ENCODE results near the gene NHERF1. TPM values are rescaled to one million over a fixed set of nuclear protein-coding genes. Genes with fewer than 3 reads are reported as not detected.

Gene NHERF1
- total and polyA plus RNA-seq, 9 of the 15 experiments (the other 6 are each of a cell fraction or from before 2014, with no cell fraction given) = 11.4 to 79.9 (median 36.9) TPM

GRCh38 chr17:74773414-74773813 lies 25.0 kb downstream of the NHERF1 start:
- ChIA-PET POLR2A (interaction anchor here (0.8 to 1.4 kb wide), 2 partner anchors 13 to 24 kb away, joined by 3 to 4 read pairs; no protein-coding TSS in a partner anchor), CTCF (ENCODE audit: low intra/inter-chr PET ratio) (interaction anchor here (0.7 kb wide), 1 partner anchor 293 kb away, joined by 3 read pairs; no protein-coding TSS in a partner anchor)
- Histone ChIP-seq H3K27ac (ENCODE audit: extremely low read depth, low read depth, low read length) (no peak overlapping the region), H3K27me3 (ENCODE audit: control insufficient read depth in 2 of 2, insufficient read depth in 2 of 2, low read length in 2 of 2) (no peaks in the 10 kb centered on the region), H2AFZ (ENCODE audit: low read depth, low read length) (no peak overlapping the region), H3K4me1 (replicated peaks in 1 of 2; ENCODE audit: control insufficient read depth in 2 of 2, insufficient read depth in 2 of 2, low read length in 2 of 2) (peaks cover 12% of the 10 kb centered on the region in 2 experiments; a peak in 4 of 5 replicates), H3K9me3 (replicated peaks; ENCODE audit: control insufficient read depth, insufficient read depth, low read depth, low read length) (no peaks in the 10 kb centered on the region), H3K4me3 (no peak overlapping the region), H3K9ac (ENCODE audit: insufficient read depth in 1 of 2, low read depth in 2 of 2, low read length in 2 of 2) (no peak overlapping the region), H3K79me2 (ENCODE audit: control insufficient read depth, insufficient read depth, low read length) (peaks cover 31% of the 10 kb centered on the region), H3K4me2 (ENCODE audit: insufficient read depth, low read length) (no peak overlapping the region), H3K9me1 (ENCODE audit: control insufficient read depth, insufficient read depth, low read length) (no peaks in the 10 kb centered on the region), H3K36me3 (ENCODE audit: control insufficient read depth, insufficient read depth, low read length) (peaks cover 67% of the 10 kb centered on the region), H4K20me1 (replicated peaks; ENCODE audit: control insufficient read depth, insufficient read depth, low read length) (peaks cover 17% of the 10 kb centered on the region)
- intact Hi-C loops (cut with micrococcal nuclease) (no loop called here), in situ Hi-C loops (cut with MboI) (no loop called here)
- no TSS peak for BruUV-seq (replicated peaks)
- TF ChIP-seq ZNF239 (CRISPR knock-in tag; IDR thresholded peaks at IDR 0.05) = no peak
- TF ChIP-seq HDAC1 (IDR thresholded peaks at IDR 0.05) = no peak
- TF ChIP-seq MBD2 (IDR thresholded peaks at IDR 0.05; ENCODE audit: borderline replicate concordance, low read depth) = no peak
- no peak for TF ChIP-seq SNRNP70 (optimal IDR thresholded peaks at IDR 0.05; ENCODE audit: low read depth, low read length)
- no peak for TF ChIP-seq TGIF2 (CRISPR knock-in tag; IDR thresholded peaks at IDR 0.05)
- no peak for TF ChIP-seq ASH1L (IDR thresholded peaks at IDR 0.05; ENCODE audit: borderline replicate concordance, low read depth, partially characterized antibody)
- TF ChIP-seq FUS (optimal IDR thresholded peaks at IDR 0.05; ENCODE audit: low read depth, low read length) = no peak
- no peak for TF ChIP-seq FOXP4 (CRISPR knock-in tag; IDR thresholded peaks at IDR 0.05; ENCODE audit: borderline replicate concordance)
- TF ChIP-seq ZBTB9 (CRISPR knock-in tag; IDR thresholded peaks at IDR 0.05) = no peak
- TF ChIP-seq RFX7 (CRISPR knock-in tag; IDR thresholded peaks at IDR 0.05) = no peak
- TF ChIP-seq CREB1 (IDR thresholded peaks at IDR 0.05) = no peak
- no peak for TF ChIP-seq CREB1 (CRISPR knock-in tag; IDR thresholded peaks at IDR 0.05)
- no peak for TF ChIP-seq KDM2B (CRISPR knock-in tag; IDR thresholded peaks at IDR 0.05)
- no peak for TF ChIP-seq ZNF280A (IDR thresholded peaks at IDR 0.05; ENCODE audit: low read depth, partially characterized antibody)
- TF ChIP-seq ARHGAP35 (IDR thresholded peaks at IDR 0.05; ENCODE audit: partially characterized antibody) = no peak
- TF ChIP-seq CREB3L1 (IDR thresholded peaks at IDR 0.05; ENCODE audit: borderline replicate concordance, low read depth) = no peak
- TF ChIP-seq FOXA1 (IDR thresholded peaks at IDR 0.05; ENCODE audit: borderline replicate concordance) = no peak
- no peak for TF ChIP-seq ZNF766 (CRISPR knock-in tag; conservative IDR thresholded peaks at IDR 0.05)
- DNase-seq (ENCODE audit: extremely low read depth in 1 of 4, low spot score in 3 of 4) = no peak
- no peak for FAIRE-seq
- ATAC-seq = no peak
- 96% methylated on average over 4 of the region's 6 CpGs for WGBS (ENCODE audit: insufficient coverage, low coverage, missing lambda C conversion rate)
